ENCODE results near the gene IGF2. TPM values are rescaled to one million over a fixed set of nuclear protein-coding genes. Genes with fewer than 3 reads are reported as not detected.

Gene IGF2
- total RNA-seq, 1 donor from 2014 or later: 8.8 TPM

DNA sequence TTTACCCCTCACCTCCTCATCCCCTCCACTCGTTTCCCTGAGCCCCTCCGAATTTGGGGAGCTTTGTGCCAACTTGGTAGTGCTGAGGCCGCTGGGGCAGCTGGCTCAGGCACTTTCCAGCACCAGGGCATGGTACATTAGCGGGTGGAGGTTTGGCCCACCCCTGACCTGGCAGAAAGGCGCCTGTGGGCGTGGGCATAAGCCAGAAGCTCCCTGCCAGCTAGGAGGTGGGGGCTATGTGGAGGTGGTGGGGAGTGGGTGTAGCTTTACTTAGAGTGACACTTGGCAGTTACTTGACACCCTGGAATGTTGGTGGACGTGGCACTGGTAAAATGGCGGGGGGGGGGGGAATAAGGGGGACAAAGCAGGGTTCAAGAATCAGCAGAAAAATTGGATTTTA is 10.3 kb upstream of the IGF2 start:
- intact Hi-C loops (cut with DNase I): no loop called here
- Histone ChIP-seq H3K4me3 (no peak overlapping the region), H3K27ac (no peak overlapping the region), H3K4me1 (peaks cover 5% of the 10 kb centered on the region), H3K9me3 (no peaks in the 10 kb centered on the region), H3K36me3 (no peaks in the 10 kb centered on the region), H3K27me3 (peaks cover 65% of the 10 kb centered on the region)
- ATAC-seq (no peak), DNase-seq (no peak)
- TF ChIP-seq, protein P1, sequence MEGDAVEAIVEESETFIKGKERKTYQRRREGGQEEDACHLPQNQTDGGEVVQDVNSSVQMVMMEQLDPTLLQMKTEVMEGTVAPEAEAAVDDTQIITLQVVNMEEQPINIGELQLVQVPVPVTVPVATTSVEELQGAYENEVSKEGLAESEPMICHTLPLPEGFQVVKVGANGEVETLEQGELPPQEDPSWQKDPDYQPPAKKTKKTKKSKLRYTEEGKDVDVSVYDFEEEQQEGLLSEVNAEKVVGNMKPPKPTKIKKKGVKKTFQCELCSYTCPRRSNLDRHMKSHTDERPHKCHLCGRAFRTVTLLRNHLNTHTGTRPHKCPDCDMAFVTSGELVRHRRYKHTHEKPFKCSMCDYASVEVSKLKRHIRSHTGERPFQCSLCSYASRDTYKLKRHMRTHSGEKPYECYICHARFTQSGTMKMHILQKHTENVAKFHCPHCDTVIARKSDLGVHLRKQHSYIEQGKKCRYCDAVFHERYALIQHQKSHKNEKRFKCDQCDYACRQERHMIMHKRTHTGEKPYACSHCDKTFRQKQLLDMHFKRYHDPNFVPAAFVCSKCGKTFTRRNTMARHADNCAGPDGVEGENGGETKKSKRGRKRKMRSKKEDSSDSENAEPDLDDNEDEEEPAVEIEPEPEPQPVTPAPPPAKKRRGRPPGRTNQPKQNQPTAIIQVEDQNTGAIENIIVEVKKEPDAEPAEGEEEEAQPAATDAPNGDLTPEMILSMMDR (IDR thresholded peaks at IDR 0.05): no peak

DNA sequence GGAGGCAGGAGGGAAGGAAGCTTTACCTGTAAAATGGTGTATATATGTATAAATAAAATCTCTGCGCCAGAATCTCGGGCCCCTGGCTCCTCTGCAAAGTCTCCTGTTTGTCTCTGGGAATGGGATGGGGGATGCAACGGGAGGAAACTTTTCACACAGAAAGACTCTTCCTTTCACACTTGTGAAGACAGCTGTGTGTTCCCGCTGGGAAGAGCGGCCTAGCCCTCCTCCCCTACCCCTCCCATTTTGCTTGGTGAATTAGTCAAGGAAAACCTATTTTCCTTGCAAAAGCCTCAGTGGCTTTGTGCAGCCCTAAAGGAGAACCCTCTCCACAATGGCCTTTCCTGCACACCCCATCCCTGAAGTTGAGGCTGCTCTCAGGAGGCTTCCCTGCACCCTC is 9.4 kb upstream of the IGF2 start:
- ATAC-seq (no peak), DNase-seq (no peak)
- TF ChIP-seq, protein P1 (IDR thresholded peaks at IDR 0.05): no peak
- Histone ChIP-seq H3K9me3 (no peaks in the 10 kb centered on the region), H3K27me3 (peaks cover 74% of the 10 kb centered on the region), H3K4me3 (no peak overlapping the region), H3K4me1 (peaks cover 5% of the 10 kb centered on the region), H3K27ac (no peak overlapping the region), H3K36me3 (no peaks in the 10 kb centered on the region)
- intact Hi-C loops (cut with DNase I): no loop called here

- peaks cover 82% of the 10 kb centered on the region for H3K27me3 ChIP-seq
- H3K4me3 ChIP-seq: no peak overlapping the region
- no peak overlapping the region for H3K27ac ChIP-seq
- no peaks in the 10 kb centered on the region for H3K36me3 ChIP-seq
- TF ChIP-seq, protein P1 (IDR thresholded peaks at IDR 0.05): no peak
- H3K4me1 ChIP-seq: peaks cover 5% of the 10 kb centered on the region
- H3K9me3 ChIP-seq: no peaks in the 10 kb centered on the region
- ATAC-seq (no peak), DNase-seq (no peak)
- intact Hi-C loops (cut with DNase I): no loop called here
These were observed 8.2 kb upstream of the IGF2 start for GRCh38 chr11:2147391-2147790.

GRCh38 chr11:2146051-2146450 is 6.9 kb upstream of the IGF2 start:
- Histone ChIP-seq H3K36me3 (no peaks in the 10 kb centered on the region), H3K9me3 (no peaks in the 10 kb centered on the region), H3K27ac (no peak overlapping the region), H3K4me1 (no peaks in the 10 kb centered on the region), H3K4me3 (no peak overlapping the region), H3K27me3 (peaks cover 93% of the 10 kb centered on the region)
- ATAC-seq: no peak
- TF ChIP-seq, protein P1 (IDR thresholded peaks at IDR 0.05): no peak
- intact Hi-C loops (cut with DNase I): no loop called here
- DNase-seq: no peak

DNA sequence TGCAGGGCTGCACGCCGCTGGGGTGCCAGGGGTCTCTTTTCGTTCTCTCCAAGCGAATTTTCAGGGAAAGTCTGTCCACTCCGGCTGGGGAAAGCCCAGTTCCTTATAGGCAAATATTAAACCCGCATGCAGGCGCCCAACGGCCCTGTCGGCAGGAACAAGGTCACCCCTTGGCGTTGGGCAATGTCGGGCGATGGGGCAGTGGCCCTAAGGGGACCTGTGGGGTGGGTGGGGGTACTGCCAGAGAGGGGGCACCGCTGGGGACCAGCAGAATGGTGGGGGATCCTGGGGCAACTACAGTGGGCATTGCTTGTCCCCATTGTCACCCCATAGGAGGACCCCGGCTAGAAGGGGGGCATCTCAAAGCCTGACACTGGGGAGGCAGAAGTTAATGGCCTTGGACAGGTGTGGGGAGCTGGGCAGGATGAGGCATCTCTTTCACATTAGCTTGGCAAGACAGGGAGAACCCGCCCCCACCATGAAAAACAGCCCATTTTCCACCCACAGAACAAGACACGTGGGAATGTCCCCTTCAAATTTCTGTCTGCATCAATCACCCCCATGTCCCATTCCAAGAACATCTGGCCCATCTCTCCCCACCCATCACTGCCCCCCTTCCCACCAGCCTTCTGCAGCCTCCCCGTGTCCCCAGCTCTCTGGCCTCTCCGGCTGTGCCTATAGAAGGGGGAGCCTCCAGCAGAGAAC is 5.5 kb upstream of the IGF2 start:
- Histone ChIP-seq H3K4me1 (no peaks in the 10 kb centered on the region), H3K27ac (no peak overlapping the region), H3K4me3 (no peak overlapping the region), H3K27me3 (peaks cover 93% of the 10 kb centered on the region), H3K36me3 (no peaks in the 10 kb centered on the region), H3K9me3 (no peaks in the 10 kb centered on the region)
- intact Hi-C loops (cut with DNase I): no loop called here
- TF ChIP-seq, protein P1 (IDR thresholded peaks at IDR 0.05): no peak
- DNase-seq: no peak
- ATAC-seq: no peak
